Measurements from ENCODE around the gene PTCD1. TPM values are rescaled to one million over a fixed set of nuclear protein-coding genes. Genes with fewer than 3 reads are reported as not detected.
A peak's percentile ranks its signal among the peaks of the same experiment; 100 is the strongest.

PTCD1 gene
- total RNA-seq, 6 donors from 2014 or later, result 6.3 to 13.4 (median 7.6) TPM

GRCh38 chr7:99369767-99370391, 68.7 kb downstream of the PTCD1 start:
- Histone ChIP-seq H3K4me1 (peaks cover 9 to 38% (median 21%) of the 10 kb centered on the region in 4 donors), H3K4me3 (no peak overlapping the region), H3K36me3 (peaks cover 9 to 34% (median 20%) of the 10 kb centered on the region in 4 donors), H3K9me3 (no peaks in the 10 kb centered on the region), H3K27ac (peak overlapping the region; percentile 68 to 74 (median 70)), H3K27me3 (no peaks in the 10 kb centered on the region)
- DNase-seq (no peak), ATAC-seq (ENCODE audit: low FRiP score in 2 of 2) (no peak)
- WGBS, 2 donors, result 59 to 66% methylated on average over 9 of the region's 9 CpGs
- no peak for TF ChIP-seq POLR2AphosphoS5 (IDR thresholded peaks at IDR 0.05)
- TF ChIP-seq CTCF (IDR thresholded peaks at IDR 0.05), result no peak
- no peak for TF ChIP-seq EP300 (IDR thresholded peaks at IDR 0.05)
- TF ChIP-seq POLR2A (IDR thresholded peaks at IDR 0.05), result no peak

GRCh38 chr7:99368750-99369389, 69.7 kb downstream of the PTCD1 start:
- H3K4me3 ChIP-seq, result no peak overlapping the region
- DNase-seq, result peak in 1 of 2 donors; percentile 54
- peaks cover 7 to 33% (median 19%) of the 10 kb centered on the region in 4 donors for H3K4me1 ChIP-seq
- no peaks in the 10 kb centered on the region for H3K9me3 ChIP-seq
- H3K27ac ChIP-seq, result peak overlapping the region; percentile 68 to 74 (median 70)
- TF ChIP-seq POLR2AphosphoS5 (IDR thresholded peaks at IDR 0.05) (no peak), EP300 (IDR thresholded peaks at IDR 0.05) (peak in 1 of 4 donors; percentile 23), POLR2A (IDR thresholded peaks at IDR 0.05) (no peak), CTCF (IDR thresholded peaks at IDR 0.05) (no peak)
- WGBS, 2 donors, result 78 to 83% methylated on average over 13 of the region's 13 CpGs
- ATAC-seq (ENCODE audit: low FRiP score in 2 of 2), result peak in 1 of 2 donors; percentile 76
- H3K36me3 ChIP-seq, result peaks cover 11 to 44% (median 30%) of the 10 kb centered on the region in 4 donors
- no peaks in the 10 kb centered on the region for H3K27me3 ChIP-seq

Other genes with a start within 250 kb of the PTCD1 start
- 1 to 10 TPM in 1 of 6 donors, under 1 TPM in 3, not detected in 2; 0.27 to 1.0 (median 0.55) TPM for gene KPNA7, start 230.7 kb downstream of the PTCD1 start, total RNA-seq
- under 1 TPM in 1 of 6 donors, not detected in 5; 0.17 TPM for gene MYH16, start 166.0 kb downstream of the PTCD1 start, total RNA-seq
- 100 to 1,000 TPM in 5 of 6 donors, 10 to 100 TPM in 1; 81.7 to 129 (median 122) TPM for gene ARPC1A, start 112.9 kb downstream of the PTCD1 start, total RNA-seq
- 100 to 1,000 TPM; 186 to 387 (median 304) TPM for gene ARPC1B, start 64.1 kb downstream of the PTCD1 start, total RNA-seq
- gene PDAP1, start 30.2 kb downstream of the PTCD1 start, total RNA-seq, result 10 to 100 TPM; 31.4 to 76.0 (median 67.4) TPM
- 10 to 100 TPM; 48.8 to 85.7 (median 63.8) TPM for gene BUD31, start 29.8 kb downstream of the PTCD1 start, total RNA-seq
- 10 to 100 TPM; 23.0 to 49.2 (median 33.1) TPM for gene CPSF4, start 145 bp upstream of the PTCD1 start, total RNA-seq
- gene ATP5MF, start 27.4 kb upstream of the PTCD1 start, total RNA-seq, result 100 to 1,000 TPM in 5 of 6 donors, 10 to 100 TPM in 1; 54.5 to 599 (median 193) TPM
- 10 to 100 TPM in 2 of 6 donors, 1 to 10 TPM in 4; 8.3 to 28.3 (median 9.3) TPM for gene ZNF789, start 34.1 kb upstream of the PTCD1 start, total RNA-seq
- 100 to 1,000 TPM in 1 of 6 donors, 10 to 100 TPM in 5; 29.0 to 186 (median 34.8) TPM for gene ZNF394, start 61.5 kb upstream of the PTCD1 start, total RNA-seq
- 10 to 100 TPM in 1 of 6 donors, 1 to 10 TPM in 5; 3.8 to 12.6 (median 7.6) TPM for gene ZKSCAN5, start 65.9 kb upstream of the PTCD1 start, total RNA-seq
- 1 to 10 TPM; 1.7 to 9.9 (median 5.1) TPM for gene FAM200A, start 113.3 kb upstream of the PTCD1 start, total RNA-seq
- 100 to 1,000 TPM in 4 of 6 donors, 10 to 100 TPM in 2; 57.3 to 202 (median 137) TPM for gene ZNF655, start 119.8 kb upstream of the PTCD1 start, total RNA-seq
- 1 to 10 TPM in 2 of 6 donors, under 1 TPM in 3, not detected in 1; 0.59 to 3.1 (median 0.91) TPM for gene TMEM225B, start 159.5 kb upstream of the PTCD1 start, total RNA-seq
- gene ZSCAN25, start 178.1 kb upstream of the PTCD1 start, total RNA-seq, result 10 to 100 TPM; 16.4 to 54.5 (median 18.2) TPM
- 10 to 100 TPM in 5 of 6 donors, 1 to 10 TPM in 1; 8.0 to 25.2 (median 14.2) TPM for gene CYP3A5, start 241.2 kb upstream of the PTCD1 start, total RNA-seq

Measured in upper lobe of left lung (tissue), 6 donors.